GM21390 (cell line): ENCODE results near the gene RFX8.
"Not testable (repeated sequence)": the region's sequence is repeated elsewhere in the genome, so short reads cannot be mapped to it uniquely, and the experiment has no call there.

Experiments used
- ATAC-seq: cut with Tn5 transposase; IDR thresholded peaks from one replicate; pipeline ENCODE4 v1.9.1; 2021; ENCODE audit not compliant: unreplicated experiment

The RFX8 gene

GRCh38 chr2:101442667-101443061 lies 32.2 kb downstream of the RFX8 start:
- ATAC-seq = no peak

- no peak for ATAC-seq
Measured at GRCh38 chr2:101442042-101442666, 32.8 kb downstream of the RFX8 start.

- ATAC-seq = no peak
Measured at GRCh38 chr2:101440127-101440738, 34.7 kb downstream of the RFX8 start.

GRCh38 chr2:101439716-101440115 lies 35.2 kb downstream of the RFX8 start:
- no peak for ATAC-seq

- not testable (repeated sequence) for ATAC-seq
Measured at GRCh38 chr2:101438555-101438954, 36.4 kb downstream of the RFX8 start.

- no peak for ATAC-seq
Measured at GRCh38 chr2:101435001-101435862, 39.7 kb downstream of the RFX8 start.

GRCh38 chr2:101433465-101433864 lies 41.4 kb downstream of the RFX8 start:
- ATAC-seq = no peak

GRCh38 chr2:101432411-101433181 lies 42.3 kb downstream of the RFX8 start:
- no peak for ATAC-seq

GRCh38 chr2:101431486-101431885 lies 43.4 kb downstream of the RFX8 start:
- no peak for ATAC-seq

GRCh38 chr2:101430156-101430555 lies 44.8 kb downstream of the RFX8 start:
- ATAC-seq = no peak

- no peak for ATAC-seq
Measured at GRCh38 chr2:101429453-101429852, 45.5 kb downstream of the RFX8 start.

GRCh38 chr2:101428422-101429176 lies 46.3 kb downstream of the RFX8 start:
- no peak for ATAC-seq

- no peak for ATAC-seq
Measured at GRCh38 chr2:101427743-101428142, 47.2 kb downstream of the RFX8 start.

GRCh38 chr2:101427240-101427639 lies 47.7 kb downstream of the RFX8 start:
- ATAC-seq = no peak

- no peak for ATAC-seq
Measured at GRCh38 chr2:101426822-101427221, 48.1 kb downstream of the RFX8 start.

- ATAC-seq = no peak
Measured at GRCh38 chr2:101420623-101421022, 54.3 kb downstream of the RFX8 start.

GRCh38 chr2:101419096-101419663 lies 55.7 kb downstream of the RFX8 start:
- ATAC-seq = no peak

- ATAC-seq = no peak
Measured at GRCh38 chr2:101418460-101419095, 56.3 kb downstream of the RFX8 start.

- no peak for ATAC-seq
Measured at GRCh38 chr2:101416609-101417008, 58.3 kb downstream of the RFX8 start.

- ATAC-seq = no peak
Measured at GRCh38 chr2:101415884-101416283, 59.0 kb downstream of the RFX8 start.
